ENCODE data around the gene SNHG17.
"Not testable (repeated sequence)": the region's sequence is repeated elsewhere in the genome, so short reads cannot be mapped to it uniquely, and the experiment has no call there.

The SNHG17 gene

DNA sequence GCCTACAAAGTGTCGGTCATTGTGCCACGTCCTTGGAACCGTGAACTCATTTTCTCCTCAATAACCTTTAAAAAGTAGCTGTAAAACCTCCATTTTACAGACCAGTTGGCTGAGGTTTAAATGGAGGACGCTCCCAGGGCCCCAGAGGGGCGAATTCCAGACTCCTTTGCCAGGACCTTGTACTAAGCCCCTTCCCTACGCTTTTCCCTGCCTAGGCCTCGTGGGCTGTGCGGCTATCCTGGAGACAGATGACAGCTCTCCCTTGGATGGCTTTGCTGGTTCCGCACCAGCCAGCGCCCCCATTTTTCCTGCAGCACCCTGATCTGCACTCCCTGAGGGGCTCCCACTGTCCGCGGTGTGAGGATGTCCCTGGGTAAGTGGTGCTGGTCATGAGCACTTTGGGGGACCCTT lies 12.1 kb upstream of the SNHG17 start:
- no peak for DNase-seq

GRCh38 chr20:38446441-38447209 lies 11.5 kb upstream of the SNHG17 start:
- peak; percentile 86 to 98 (median 89) for DNase-seq

DNA sequence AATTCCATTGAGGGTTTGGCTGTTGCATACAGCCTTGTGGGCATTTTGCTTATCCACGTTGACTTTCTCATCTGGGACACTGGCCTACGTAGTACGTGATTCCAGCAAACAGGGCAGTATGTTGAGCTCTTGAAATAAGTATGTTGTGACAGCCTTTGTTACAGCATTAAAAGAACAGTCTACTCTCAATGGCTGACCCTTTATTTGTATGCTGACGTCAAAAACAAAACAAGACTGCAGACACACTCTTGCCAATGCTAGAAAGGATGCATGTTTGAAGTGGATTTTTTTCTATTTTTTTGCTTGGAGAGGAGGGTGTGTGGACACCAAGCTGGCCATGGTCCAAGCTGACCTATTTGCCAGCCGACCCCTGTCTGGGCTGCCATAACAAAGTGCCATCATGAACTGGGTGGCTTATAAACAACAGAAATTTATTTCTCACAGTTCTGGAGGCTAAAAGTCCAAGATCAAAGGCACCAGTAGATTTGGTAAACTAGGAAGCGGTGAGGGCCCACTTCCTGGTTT lies 10.8 kb upstream of the SNHG17 start:
- no peak for DNase-seq

DNA sequence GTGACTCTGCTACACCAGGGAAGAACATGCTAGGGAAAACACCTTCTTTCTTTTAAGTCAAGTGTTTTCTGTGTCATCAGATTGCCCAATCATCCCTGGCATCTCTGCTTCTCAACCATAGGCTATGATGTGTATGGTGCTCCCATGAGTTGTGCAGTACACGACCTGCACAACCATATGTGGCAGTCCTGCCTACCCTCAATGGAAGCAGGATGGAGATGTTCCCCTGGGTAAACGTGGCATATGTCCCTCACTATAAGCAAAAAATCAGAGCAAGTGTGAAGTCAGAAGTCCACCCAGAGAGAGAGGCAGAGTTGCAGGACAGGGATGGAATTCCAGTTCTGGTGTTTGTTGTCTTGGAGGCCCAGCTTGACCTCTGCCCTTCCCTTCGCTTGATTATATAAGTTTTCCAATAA lies 10.3 kb upstream of the SNHG17 start:
- no peak for DNase-seq

DNA sequence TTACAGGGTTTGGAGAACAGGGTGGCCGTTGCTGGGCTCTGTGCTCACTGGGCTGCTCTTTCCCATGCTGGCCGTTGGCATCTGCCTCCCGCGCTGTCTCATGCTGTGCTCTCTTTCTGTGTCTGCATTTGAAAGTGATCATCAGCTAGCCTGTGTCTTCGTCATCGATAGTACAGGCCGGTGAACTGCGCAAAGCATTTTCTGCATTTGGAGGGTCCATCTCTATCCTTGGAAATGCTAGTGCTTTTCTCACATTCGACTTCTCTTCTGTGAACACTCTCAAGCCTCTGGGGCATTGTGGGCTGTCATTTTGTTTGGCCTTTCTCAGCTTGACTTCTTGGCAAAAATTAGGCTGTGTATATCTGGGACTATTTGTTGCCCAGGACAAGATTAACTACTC lies 6.8 kb upstream of the SNHG17 start:
- DNase-seq = no peak

- not testable (repeated sequence) for DNase-seq
These were observed 6.0 kb upstream of the SNHG17 start for GRCh38 chr20:38441110-38441509.

DNA sequence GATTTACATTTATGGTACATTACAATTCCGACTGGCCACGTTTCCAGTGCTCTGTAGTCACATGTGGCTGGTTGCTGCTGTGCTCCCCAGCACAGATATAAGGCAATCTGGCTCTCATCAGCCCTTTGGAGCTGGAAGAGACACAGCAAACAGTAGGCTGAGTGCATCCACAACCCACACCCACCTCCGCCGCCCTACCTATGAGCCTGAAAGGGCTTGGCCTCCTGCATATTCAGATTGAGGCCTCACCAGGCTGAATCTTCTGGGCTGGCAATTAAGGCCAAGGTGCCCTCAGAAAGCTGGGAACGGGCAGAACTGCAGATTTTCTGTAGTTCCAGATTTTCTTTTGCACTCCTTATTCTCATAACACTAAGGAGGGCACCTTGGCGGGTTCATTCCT lies 2.7 kb upstream of the SNHG17 start:
- no peak for DNase-seq

DNA sequence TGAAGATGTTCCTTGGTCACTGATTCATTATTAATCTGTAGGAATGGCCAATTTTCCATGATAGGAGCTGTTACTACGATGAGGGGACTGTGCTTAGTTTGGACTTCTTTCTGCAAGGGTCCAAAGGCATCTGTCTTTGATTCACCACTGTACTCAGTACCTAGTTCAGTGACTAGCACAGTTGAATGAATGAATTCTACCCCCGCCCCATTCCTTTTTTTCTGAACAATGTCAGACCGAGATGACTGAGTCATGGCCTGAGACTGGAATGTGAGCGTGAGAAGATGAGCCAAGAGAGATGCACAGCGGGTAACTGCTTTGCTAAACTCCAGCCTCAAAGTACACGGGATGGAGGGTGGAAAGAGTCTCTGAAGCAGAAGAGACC lies 419 bp upstream of the SNHG17 start:
- no peak for DNase-seq

- DNase-seq = peak in 2 of 5 experiments; percentile 13 to 50
These were observed 807 bp downstream of the SNHG17 start for GRCh38 chr20:38434301-38434741.

DNA sequence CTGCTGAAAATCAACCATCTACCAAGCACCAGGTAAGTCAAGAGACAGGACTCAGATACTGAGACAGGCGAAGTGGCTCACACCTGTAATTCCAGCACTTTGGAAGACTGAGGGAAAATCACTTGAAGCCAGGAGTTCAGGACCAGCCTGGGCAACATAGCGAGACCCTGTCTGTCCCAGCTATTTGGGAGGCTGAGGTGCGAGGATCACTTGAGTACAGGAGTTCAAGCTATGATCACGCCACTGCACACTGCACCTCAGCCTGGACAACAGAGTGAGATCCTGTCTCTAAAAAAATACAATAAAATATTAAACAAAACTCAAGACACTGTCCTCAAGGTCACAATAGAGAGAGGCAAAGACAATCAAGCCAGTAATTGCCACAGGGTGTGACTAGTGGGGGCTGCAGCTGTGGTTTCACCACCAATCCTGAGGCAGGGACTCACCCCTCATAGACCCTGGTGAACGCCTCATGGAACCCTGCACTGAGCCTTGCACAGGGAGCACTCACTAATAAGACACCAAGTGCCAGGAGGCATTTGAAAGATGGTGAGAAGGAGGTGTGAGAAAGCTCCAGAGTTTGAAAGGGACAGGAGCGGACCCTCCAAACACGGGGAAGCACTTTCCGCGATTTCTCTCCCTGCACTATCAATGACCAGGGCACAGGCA lies 1.7 kb downstream of the SNHG17 start:
- DNase-seq = no peak

GRCh38 chr20:38432870-38433269 lies 2.3 kb downstream of the SNHG17 start:
- not testable (repeated sequence) for DNase-seq

- DNase-seq = no peak
These were observed 2.8 kb downstream of the SNHG17 start for GRCh38 chr20:38432292-38432691.

- no peak for DNase-seq
These were observed 4.3 kb downstream of the SNHG17 start for GRCh38 chr20:38430679-38431325.

DNA sequence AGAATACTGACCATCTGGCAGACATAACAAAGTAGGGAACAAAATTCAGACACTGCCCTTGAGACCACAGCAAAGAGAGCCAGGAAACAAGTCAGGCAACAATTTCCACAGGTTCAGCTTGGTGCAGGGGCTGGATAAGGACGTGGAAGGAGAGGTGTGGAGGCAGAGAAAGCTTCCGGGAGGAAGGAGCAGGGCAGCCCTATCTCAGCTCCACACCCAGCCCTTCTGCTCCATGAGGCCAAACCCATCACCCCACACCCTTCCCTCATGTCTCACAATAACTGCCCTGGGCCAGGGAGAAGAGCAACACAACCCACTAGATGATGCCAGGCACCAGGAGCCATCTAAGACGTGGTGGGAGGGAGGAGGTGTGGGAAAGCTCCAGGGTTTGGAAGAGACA lies 5.8 kb downstream of the SNHG17 start:
- no peak for DNase-seq

DNA sequence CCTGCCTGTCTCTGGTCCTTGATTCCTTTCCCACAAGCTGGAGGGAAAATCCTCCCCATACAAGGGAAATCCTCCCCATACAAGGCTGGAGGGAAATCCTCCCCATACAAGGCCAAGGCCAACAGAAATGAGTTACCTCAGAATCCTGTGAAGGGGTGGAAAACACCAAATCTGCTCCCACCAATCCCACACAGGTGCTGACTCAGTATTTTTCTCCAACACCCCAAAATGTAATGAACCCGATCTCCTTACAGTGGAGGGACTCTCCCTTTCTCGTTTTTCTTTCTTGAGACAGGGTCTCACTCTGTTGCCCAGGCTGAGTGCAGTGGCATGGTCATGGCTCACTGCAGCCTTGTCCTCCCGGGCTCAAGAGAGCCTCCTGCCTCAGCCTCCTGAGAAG lies 6.3 kb downstream of the SNHG17 start:
- no peak for DNase-seq

DNA sequence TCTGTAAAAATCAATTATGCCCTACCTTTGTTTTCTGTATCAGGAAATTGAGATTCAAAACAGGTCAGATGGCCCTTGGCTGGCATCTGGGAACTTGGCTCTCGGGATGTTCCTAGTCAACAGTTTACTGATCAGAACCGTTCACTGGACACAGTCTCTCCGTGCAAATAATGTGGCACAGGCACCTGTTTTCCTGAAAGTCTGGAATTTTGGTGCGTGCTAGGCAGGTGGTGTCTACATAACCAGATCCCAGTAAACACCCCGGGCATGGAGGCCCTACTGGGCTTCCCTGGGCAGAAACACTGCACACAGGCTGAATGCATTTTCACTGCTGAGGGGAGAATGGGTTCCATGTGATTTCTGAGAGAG lies 7.5 kb downstream of the SNHG17 start:
- no peak for DNase-seq

GRCh38 chr20:38426006-38426897 lies 8.9 kb downstream of the SNHG17 start:
- no peak for DNase-seq

DNA sequence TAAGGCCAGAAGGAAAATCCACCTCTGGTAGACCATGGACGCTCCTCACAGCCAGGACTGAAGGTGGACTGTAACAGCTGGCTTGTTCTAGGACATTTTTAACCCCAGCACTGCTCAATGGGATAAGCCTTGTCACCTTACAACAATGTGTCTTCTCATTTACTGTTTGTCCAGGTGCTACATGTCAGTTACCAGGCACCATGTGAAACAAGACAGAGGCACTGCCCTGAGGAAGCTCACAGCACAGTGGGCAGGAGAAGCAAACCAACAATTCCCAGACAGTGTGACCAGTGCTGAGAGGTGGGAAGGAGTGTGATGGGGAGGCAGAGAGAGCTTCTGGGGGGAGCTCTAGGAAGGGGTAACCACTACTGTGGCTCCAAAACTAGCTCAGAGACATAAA lies 10.7 kb downstream of the SNHG17 start:
- DNase-seq = no peak

- DNase-seq = no peak
These were observed 11.6 kb downstream of the SNHG17 start for GRCh38 chr20:38423541-38423940.

DNA sequence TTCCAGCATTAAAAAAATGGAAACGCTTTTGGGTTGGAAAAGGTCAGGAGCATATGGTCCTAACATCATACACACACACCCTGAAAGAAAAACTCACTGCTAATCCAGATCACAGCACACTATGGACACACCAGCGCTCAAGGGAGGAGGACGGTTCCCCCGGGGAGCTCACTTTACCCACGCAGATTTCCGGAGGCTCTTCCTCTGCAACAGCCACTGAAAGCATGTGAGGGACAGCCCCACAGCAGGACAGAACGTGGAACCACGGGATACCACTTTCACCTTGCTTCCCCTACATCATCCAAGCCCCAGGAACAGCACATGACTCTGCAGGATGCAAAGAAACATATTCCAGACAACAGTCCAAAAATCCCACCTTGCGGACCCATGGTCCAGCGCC lies 13.2 kb downstream of the SNHG17 start:
- no peak for DNase-seq

GRCh38 chr20:38420388-38421085 lies 14.6 kb downstream of the SNHG17 start:
- no peak for DNase-seq

Measured in T-helper 2 cell (primary cell).